Keratinocyte (primary cell): ENCODE results near the gene FDXR. TPM values are rescaled to one million over a fixed set of nuclear protein-coding genes. Genes with fewer than 3 reads are reported as not detected.

Experiments used
- DNase-seq: peaks from one replicate; pipeline ENCODE4 v3.0.0-alpha.2; 2011; ENCODE audit warnings: low read depth, missing footprints, low spot score
- FAIRE-seq: peaks from 2 replicates; lab custom pipeline; 2011; peaks lifted over from hg19 to GRCh38; lab: Jason Lieb, UNC
- H2AFZ ChIP-seq: 2 replicates; pipeline ENCODE4 v1.6.0; 2012; ENCODE audit warnings: low read length, control low read depth, inconsistent platforms; ENCODE audit not compliant: control insufficient read depth
- H3K27ac ChIP-seq: 2 replicates; pipeline ENCODE4 v1.5.1; 2011; ENCODE audit warnings: low read length; ENCODE audit not compliant: control insufficient read depth, insufficient read depth
- H3K27me3 ChIP-seq: 3 replicates; pipeline ENCODE4 v1.6.0; 2011; ENCODE audit warnings: low read length; ENCODE audit not compliant: control insufficient read depth, insufficient read depth; ENCODE audit errors: extremely low read depth
- H3K36me3 ChIP-seq, 2 experiments: 2 replicates in 1 of 2; 3 replicates in 1 of 2; pipeline ENCODE4 v1.5.1; 2011; ENCODE audit warnings: low read length in 2 of 2, mild to moderate bottlenecking in 1 of 2; ENCODE audit not compliant: control insufficient read depth in 2 of 2, insufficient read depth in 2 of 2; ENCODE audit errors: extremely low read depth in 1 of 2
- H3K4me1 ChIP-seq: 3 replicates; pipeline ENCODE4 v1.5.1; 2011; ENCODE audit warnings: low read length; ENCODE audit not compliant: control insufficient read depth, insufficient read depth; ENCODE audit errors: extremely low read depth
- H3K4me2 ChIP-seq: 3 replicates; pipeline ENCODE4 v1.6.0; 2011; ENCODE audit warnings: low read depth, low read length; ENCODE audit not compliant: control insufficient read depth, insufficient read depth; ENCODE audit errors: extremely low read depth
- H3K4me3 ChIP-seq, 3 experiments: fragments of 200-600 bp in 1 of 3; sonication (generic) in 1 of 3; 2 replicates in 2 of 3; 3 replicates in 1 of 3; pipeline ENCODE4 v1.5.1; 2011 to 2016; ENCODE audit warnings: low read length in 3 of 3, mild to moderate bottlenecking in 3 of 3, control low read depth in 2 of 3, inconsistent platforms in 1 of 3, low read depth in 1 of 3, mixed read lengths in 1 of 3, mixed run types in 1 of 3, moderate library complexity in 1 of 3; ENCODE audit not compliant: control insufficient read depth in 2 of 3, insufficient read depth in 2 of 3; ENCODE audit errors: extremely low read depth in 1 of 3
- H3K79me2 ChIP-seq: 2 replicates; pipeline ENCODE4 v1.6.0; 2012; ENCODE audit warnings: low read length; ENCODE audit not compliant: control insufficient read depth, insufficient read depth
- H3K9ac ChIP-seq: 3 replicates; pipeline ENCODE4 v1.6.0; 2011; ENCODE audit warnings: low read length; ENCODE audit not compliant: control insufficient read depth, insufficient read depth; ENCODE audit errors: extremely low read depth
- H3K9me1 ChIP-seq: 3 replicates; pipeline ENCODE4 v1.6.0; 2011; ENCODE audit warnings: low read length; ENCODE audit not compliant: control insufficient read depth, insufficient read depth; ENCODE audit errors: extremely low read depth
- H3K9me3 ChIP-seq: 2 replicates; pipeline ENCODE4 v1.5.1; 2012; ENCODE audit warnings: low read depth, low read length; ENCODE audit not compliant: control insufficient read depth
- H4K20me1 ChIP-seq: 3 replicates; pipeline ENCODE4 v1.6.0; 2011; ENCODE audit warnings: low read length; ENCODE audit not compliant: control insufficient read depth, insufficient read depth; ENCODE audit errors: extremely low read depth
- CTCF ChIP-seq, 3 experiments: IDR thresholded peaks in 1 of 3; conservative IDR thresholded peaks in 1 of 3; optimal IDR thresholded peaks in 1 of 3; 2 replicates in 2 of 3; 3 replicates in 1 of 3; pipeline versions ENCODE3 to v1.5.1; 2011; ENCODE audit warnings: low read length in 3 of 3, mild to moderate bottlenecking in 3 of 3, moderate library complexity in 2 of 3, control low read depth in 1 of 3, inconsistent platforms in 1 of 3; ENCODE audit not compliant: insufficient read depth in 2 of 3; ENCODE audit errors: extremely low read depth in 1 of 3
- EZH2 ChIP-seq: IDR thresholded peaks from one replicate; pipeline ENCODE4 v1.6.1; 2012; ENCODE audit warnings: inconsistent platforms, mild to moderate bottlenecking, low read length, moderate library complexity
- dilution Hi-C: fragments of 300-500 bp; cut with MboI; formaldehyde crosslinking; loops from one replicate; pipeline ENCODE4 v1.7.0; 2020; ENCODE audit warnings: low sequenced_read_pairs; ENCODE audit not compliant: extremely low pct_ligation_motif_present
- polyA plus RNA-seq, 5 experiments: library from polyadenylated mRNA; depleted of rRNA in 3 of 5; stranded (reverse) in 3 of 5; stranded (forward) in 1 of 5; unstranded in 1 of 5; fragments of >200 nt; gene quantifications; 1 replicate in 1 of 5; 2 replicates in 3 of 5; 3 replicates in 1 of 5; pipeline versions ENCODE4 v1.2.1 to v1.2.3, GENCODE V29; 2011 to 2012; ENCODE audit warnings: missing spikeins in 2 of 5, low read depth in 1 of 5, low replicate concordance in 1 of 5

Gene FDXR
- polyA plus RNA-seq, 1 donor (not counting 4 experiments of a cell fraction or from before 2014, with no cell fraction given), result 12.0 TPM

DNA sequence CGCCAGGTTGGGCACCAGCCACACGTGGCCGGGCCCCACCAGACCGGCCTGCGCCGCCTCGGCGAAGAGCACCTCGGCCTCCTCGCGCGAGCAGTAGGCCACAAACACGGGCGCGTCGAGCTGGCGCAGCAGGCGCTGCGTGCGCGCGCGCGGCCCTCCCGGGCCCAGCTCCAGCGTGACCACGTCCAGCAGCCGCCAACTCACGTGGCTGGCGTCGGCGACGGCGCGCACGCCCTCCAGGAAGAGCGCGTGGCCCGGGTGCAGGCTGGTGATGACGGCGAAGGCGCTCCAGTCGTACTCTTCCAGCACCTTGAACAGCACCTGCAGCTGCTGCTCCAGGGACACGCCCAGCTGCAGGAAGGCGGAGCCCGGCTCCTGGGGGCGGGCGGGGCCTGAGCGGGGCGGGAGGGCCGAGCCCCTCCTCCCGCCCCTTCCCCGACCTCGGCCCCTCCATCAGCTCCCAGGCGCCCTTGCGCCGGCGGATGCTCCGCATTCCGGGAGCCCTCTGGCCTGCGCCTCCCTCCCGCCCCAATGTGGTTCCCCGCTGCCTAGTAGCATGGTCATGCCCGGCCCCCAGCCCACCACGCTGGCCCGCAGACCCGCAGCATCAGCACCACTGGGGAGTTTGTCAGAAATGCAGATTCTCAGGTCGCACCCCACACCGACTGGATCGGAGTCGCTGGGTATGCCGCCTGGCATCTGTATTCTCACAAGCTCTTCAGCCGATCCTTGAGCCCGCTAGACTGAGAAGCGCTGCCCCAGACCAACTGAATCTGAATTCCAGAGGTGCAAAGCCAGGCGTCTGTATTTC, 20.4 kb downstream of the FDXR start:
- peaks cover 63% of the 10 kb centered on the region for H3K27me3 ChIP-seq
- DNase-seq (peak; percentile 17), FAIRE-seq (no peak)
- no peak for TF ChIP-seq CTCF (optimal IDR thresholded peaks at IDR 0.05 in 1 of 3, IDR thresholded peaks at IDR 0.05 in 1 of 3, conservative IDR thresholded peaks at IDR 0.05 in 1 of 3; ENCODE audit: extremely low read depth in 1 of 3, insufficient read depth in 2 of 3, low read length in 3 of 3)
- peak; percentile 27 for TF ChIP-seq EZH2
- no peaks in the 10 kb centered on the region for H3K79me2 ChIP-seq
- H2AFZ ChIP-seq, result no peak overlapping the region
- H3K9me1 ChIP-seq, result no peaks in the 10 kb centered on the region
- no peak overlapping the region for H3K4me3 ChIP-seq
- H3K27ac ChIP-seq, result no peak overlapping the region
- no peaks in the 10 kb centered on the region for H4K20me1 ChIP-seq
- H3K4me2 ChIP-seq, result peak overlapping the region; percentile 27
- dilution Hi-C loops, result no loop called here
- no peaks in the 10 kb centered on the region for H3K9me3 ChIP-seq
- H3K4me1 ChIP-seq, result no peaks in the 10 kb centered on the region
- no peaks in the 10 kb centered on the region for H3K36me3 ChIP-seq
- no peak overlapping the region for H3K9ac ChIP-seq

DNA sequence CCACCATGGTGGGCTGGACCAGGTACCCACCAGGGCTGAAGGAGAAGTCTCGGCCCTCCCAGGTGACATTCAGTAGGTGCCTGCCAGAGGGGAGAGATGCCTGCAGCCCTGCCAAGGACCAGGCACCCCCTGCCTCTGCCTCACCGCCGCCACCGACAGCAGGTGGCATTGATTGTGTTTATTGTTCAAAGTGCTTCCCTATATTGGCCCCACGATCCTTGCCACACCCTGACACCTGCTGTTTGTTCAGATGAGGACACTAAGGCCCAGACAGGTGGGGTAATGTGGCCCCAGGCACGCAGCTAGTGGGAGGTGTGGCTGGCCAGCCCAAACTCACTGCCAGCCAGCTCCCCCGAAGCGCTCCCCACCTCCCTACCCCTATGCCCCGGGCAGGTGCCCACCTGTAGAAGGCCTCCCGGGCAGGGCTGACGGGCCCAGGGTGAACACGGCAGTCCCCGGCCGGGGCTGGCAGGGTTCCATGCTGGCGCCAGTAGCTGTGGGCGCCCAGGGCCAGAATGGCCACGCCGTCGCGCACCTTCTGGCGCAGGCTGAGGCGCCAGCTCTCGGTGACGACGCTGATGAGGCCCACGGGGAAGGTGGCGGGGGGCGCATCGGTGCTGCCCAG, 21.1 kb downstream of the FDXR start:
- Histone ChIP-seq H3K4me1 (no peaks in the 10 kb centered on the region), H3K27ac (no peak overlapping the region), H3K27me3 (peaks cover 57% of the 10 kb centered on the region), H4K20me1 (no peaks in the 10 kb centered on the region), H3K9me3 (no peaks in the 10 kb centered on the region), H3K4me3 (no peak overlapping the region), H2AFZ (no peak overlapping the region), H3K9me1 (no peaks in the 10 kb centered on the region), H3K9ac (no peak overlapping the region), H3K79me2 (no peaks in the 10 kb centered on the region), H3K4me2 (no peak overlapping the region), H3K36me3 (no peaks in the 10 kb centered on the region)
- DNase-seq, result no peak
- dilution Hi-C loops, result no loop called here
- TF ChIP-seq EZH2, result no peak
- TF ChIP-seq CTCF (optimal IDR thresholded peaks at IDR 0.05 in 1 of 3, IDR thresholded peaks at IDR 0.05 in 1 of 3, conservative IDR thresholded peaks at IDR 0.05 in 1 of 3; ENCODE audit: extremely low read depth in 1 of 3, insufficient read depth in 2 of 3, low read length in 3 of 3), result no peak
- FAIRE-seq, result no peak
